DOHH2 (cell line): ENCODE results near the gene EDEM1.

Experiments used
- CTCF ChIP-seq: fragments of 200-600 bp; sonication (generic); IDR thresholded peaks from one replicate; pipeline ENCODE4 v1.5.1; 2014; ENCODE audit warnings: antibody characterized with exemption, mild to moderate bottlenecking, low read depth, low read length; ENCODE audit not compliant: poor library complexity, severe bottlenecking
- EZH2phosphoT487 ChIP-seq: fragments of 200-600 bp; sonication (generic); IDR thresholded peaks from 2 replicates; pipeline ENCODE4 v1.6.1; 2017; ENCODE audit warnings: borderline replicate concordance, mild to moderate bottlenecking, antibody characterized with exemption, low read length, moderate library complexity, mixed read lengths

DNA sequence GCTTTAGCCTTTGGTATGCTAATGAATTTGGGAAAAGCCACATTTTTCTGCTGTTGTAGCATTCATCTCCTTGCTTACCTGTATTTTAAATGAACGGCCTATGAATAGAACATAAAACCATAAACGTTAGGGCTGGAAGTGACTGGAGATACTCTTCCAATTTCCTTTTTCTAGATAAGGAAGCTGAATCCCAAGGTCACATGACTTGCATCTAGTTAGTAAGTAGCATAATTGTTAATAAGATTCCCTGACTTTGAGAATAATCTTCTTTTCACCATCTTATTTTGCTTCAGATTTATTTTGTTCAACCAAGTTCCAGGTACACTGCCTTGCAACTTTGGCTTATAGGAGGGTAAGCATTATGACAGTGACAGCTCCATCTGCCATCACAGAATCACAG lies 20.7 kb upstream of the EDEM1 start:
- TF ChIP-seq CTCF = no peak
- TF ChIP-seq EZH2phosphoT487 = no peak
